ENCODE results near the gene ITPKB. TPM values are rescaled to one million over a fixed set of nuclear protein-coding genes. Genes with fewer than 3 reads are reported as not detected.

ITPKB gene
- total and polyA plus RNA-seq, 2 of the 13 experiments (the other 11 are each of a cell fraction or from before 2014, with no cell fraction given): not detected

GRCh38 chr1:226589008-226589733, 149.9 kb downstream of the ITPKB start:
- BruUV-seq (replicated peaks): no TSS peak
- ChIA-PET CTCF (ENCODE audit: low intra/inter-chr PET ratio, low total read pairs) (no interaction called here), POLR2A (no interaction called here)
- no peak overlapping the region for H3K4me2 ChIP-seq (ENCODE audit: low read depth, low read length)
- no peaks in the 10 kb centered on the region for H3K79me2 ChIP-seq (ENCODE audit: insufficient read depth, low read length)
- H3K4me1 ChIP-seq (ENCODE audit: insufficient read depth, low read length): no peaks in the 10 kb centered on the region
- H2AFZ ChIP-seq (ENCODE audit: low read length): no peak overlapping the region
- intact Hi-C loops (cut with micrococcal nuclease; ENCODE audit: unreplicated experiment): no loop called here
- H3K9me3 ChIP-seq (ENCODE audit: low read length): no peaks in the 10 kb centered on the region
- H3K27ac ChIP-seq (ENCODE audit: extremely low read length, insufficient read depth, low read length): no peak overlapping the region
- TF ChIP-seq TMF1 (CRISPR knock-in tag; IDR thresholded peaks at IDR 0.05; ENCODE audit: low read depth) (no peak), ZBTB49 (CRISPR knock-in tag; IDR thresholded peaks at IDR 0.05; ENCODE audit: borderline replicate concordance) (no peak), ZNF704 (CRISPR knock-in tag; IDR thresholded peaks at IDR 0.05; ENCODE audit: borderline replicate concordance) (no peak), ZNF20 (CRISPR knock-in tag; IDR thresholded peaks at IDR 0.05) (no peak), ZNF703 (CRISPR knock-in tag; IDR thresholded peaks at IDR 0.05; ENCODE audit: borderline replicate concordance) (no peak), SMARCC2 (IDR thresholded peaks at IDR 0.05) (no peak), MTF2 (CRISPR knock-in tag; IDR thresholded peaks at IDR 0.05; ENCODE audit: borderline replicate concordance) (no peak), ZNF282 (IDR thresholded peaks at IDR 0.05; ENCODE audit: partially characterized antibody) (no peak)
- H3K27me3 ChIP-seq (ENCODE audit: control insufficient read depth in 1 of 2, insufficient read depth in 2 of 2, low read length in 2 of 2): no peaks in the 10 kb centered on the region; a peak in 1 of 5 replicates
- H3K4me3 ChIP-seq (replicated peaks in 1 of 3; ENCODE audit: insufficient read depth in 1 of 3, low read depth in 2 of 3, low read length in 3 of 3): no peak overlapping the region
- in situ Hi-C loops (cut with HindIII; ENCODE audit: extremely low pct_ligation_motif_present, low pct_unique_long_range_greater_than_20kb): no loop called here
- no peak for DNase-seq (ENCODE audit: low spot score)
- no peak for ATAC-seq
- no peak overlapping the region for H3K9ac ChIP-seq (ENCODE audit: insufficient read depth, low read depth, low read length)
- WGBS (ENCODE audit: low lambda C conversion rate): 41% methylated on average over 9 of the region's 11 CpGs
- no peak for FAIRE-seq
- H4K20me1 ChIP-seq (ENCODE audit: insufficient read depth, low read length): no peaks in the 10 kb centered on the region
- no peaks in the 10 kb centered on the region for H3K36me3 ChIP-seq (replicated peaks in 1 of 2; ENCODE audit: control insufficient read depth in 1 of 2, insufficient read depth in 2 of 2, low read length in 2 of 2)
